ENCODE measurements around the gene ANKRD60.

- TF ChIP-seq CTCF (IDR thresholded peaks at IDR 0.05; ENCODE audit: poor library complexity), result no peak
- TF ChIP-seq EZH2 (IDR thresholded peaks at IDR 0.05; ENCODE audit: borderline replicate concordance), result no peak
Measured at GRCh38 chr20:58173930-58174707, 54.3 kb downstream of the ANKRD60 start.
